HCT116 (cell line): Measurements from ENCODE around the gene CNTN2.

Experiments
- CTCF ChIP-seq, 3 experiments: fragments of 200-600 bp in 1 of 3; sonication (generic) in 1 of 3; IDR thresholded peaks in 2 of 3; conservative IDR thresholded peaks in 1 of 3; 2 replicates each; pipeline ENCODE4 v1.5.1; 2012 to 2017; ENCODE audit warnings: low read depth in 2 of 3, low read length in 2 of 3, antibody characterized with exemption in 1 of 3, borderline replicate concordance in 1 of 3, control low read depth in 1 of 3, mild to moderate bottlenecking in 1 of 3, mixed read lengths in 1 of 3, mixed run types in 1 of 3, moderate library complexity in 1 of 3; ENCODE audit not compliant: insufficient read depth in 1 of 3
- POLR2A ChIP-seq: IDR thresholded peaks from 2 replicates; pipeline ENCODE4 v1.7.0; 2011; ENCODE audit warnings: borderline replicate concordance; ENCODE audit not compliant: insufficient read depth, insufficient read length; ENCODE audit errors: extremely low read depth
- POLR2AphosphoS5 ChIP-seq: IDR thresholded peaks from 2 replicates; pipeline ENCODE4 v1.6.1; 2011; ENCODE audit warnings: mild to moderate bottlenecking, low read depth, low read length, moderate library complexity
- SRF ChIP-seq: IDR thresholded peaks from 2 replicates; pipeline ENCODE4 v1.6.1; 2012; ENCODE audit warnings: low read depth
- TCF7L2 ChIP-seq: IDR thresholded peaks from 2 replicates; pipeline ENCODE4 v1.7.0; 2011; ENCODE audit warnings: borderline replicate concordance, inconsistent platforms; ENCODE audit not compliant: insufficient read depth, insufficient read length; ENCODE audit errors: extremely low read depth
- ZFX ChIP-seq: fragments of 450-650 bp; IDR thresholded peaks from 2 replicates; pipeline ENCODE4 v1.6.1; 2017

DNA sequence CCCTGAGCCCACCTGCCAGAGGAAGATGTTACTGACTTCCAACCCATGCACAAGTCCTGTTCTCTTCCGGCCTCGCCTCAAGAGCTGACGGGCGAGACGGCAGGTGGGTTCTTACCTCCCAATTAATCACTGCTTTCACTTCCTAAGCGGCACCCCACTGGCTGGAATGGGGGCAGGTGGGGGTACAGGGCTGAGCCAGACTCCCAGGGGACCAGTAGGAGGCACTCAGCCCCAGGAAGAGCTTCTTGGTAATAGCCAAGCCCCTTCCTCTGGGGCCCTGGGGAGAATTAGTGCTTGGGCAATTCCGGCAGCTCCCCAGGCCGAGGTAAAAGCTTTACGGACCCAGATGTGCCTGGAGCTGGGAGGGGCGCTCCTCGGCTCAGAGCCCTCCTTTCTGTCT is 9.7 kb downstream of the CNTN2 start:
- TF ChIP-seq CTCF (IDR thresholded peaks at IDR 0.05 in 2 of 3, conservative IDR thresholded peaks at IDR 0.05 in 1 of 3; ENCODE audit: borderline replicate concordance in 1 of 3, insufficient read depth in 1 of 3, low read depth in 2 of 3, low read length in 2 of 3): no peak
- no peak for TF ChIP-seq SRF
- TF ChIP-seq TCF7L2: no peak
- no peak for TF ChIP-seq ZFX
- no peak for TF ChIP-seq POLR2A
- TF ChIP-seq POLR2AphosphoS5: no peak
